ENCODE results near the gene B3GALT5. TPM values are rescaled to one million over a fixed set of nuclear protein-coding genes. Genes with fewer than 3 reads are reported as not detected.
"Not testable (repeated sequence)": the region's sequence is repeated elsewhere in the genome, so short reads cannot be mapped to it uniquely, and the experiment has no call there.

Gene B3GALT5
- total RNA-seq, 1 donor from 2014 or later, result under 0.01 TPM

DNA sequence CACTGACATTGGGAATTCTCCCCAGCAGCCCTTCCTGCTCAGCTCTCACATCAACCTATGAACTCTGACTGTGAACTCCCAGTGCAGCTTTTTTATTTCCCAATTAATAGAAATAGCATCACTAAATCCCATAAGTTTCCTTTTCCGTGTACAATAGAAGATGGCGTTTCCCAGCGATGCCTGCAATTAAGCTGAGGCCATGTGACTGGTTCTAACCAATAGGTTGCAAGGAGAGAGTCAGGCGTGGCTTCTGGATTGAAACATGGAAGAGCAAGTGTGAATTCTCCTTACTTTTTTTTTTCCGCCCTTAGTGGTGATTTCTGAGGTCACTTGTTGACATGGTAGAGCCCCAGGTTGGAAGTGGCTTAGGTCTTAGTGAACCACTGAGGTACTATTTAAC lies 73.3 kb downstream of the B3GALT5 start:
- Histone ChIP-seq H3K9ac (ENCODE audit: low read depth in 1 of 3, low read length in 3 of 3) (no peak overlapping the region), H3K27me3 (ENCODE audit: control insufficient read depth in 3 of 3, insufficient read depth in 3 of 3, low read length in 3 of 3) (no peaks in the 10 kb centered on the region), H3K27ac (ENCODE audit: low read depth, low read length) (no peak overlapping the region), H3K4me1 (ENCODE audit: control insufficient read depth in 3 of 3, insufficient read depth in 3 of 3, low read length in 3 of 3) (no peaks in the 10 kb centered on the region), H3K36me3 (ENCODE audit: control insufficient read depth in 3 of 3, insufficient read depth in 3 of 3, low read length in 3 of 3) (no peaks in the 10 kb centered on the region), H3K4me3 (ENCODE audit: low read length in 3 of 3) (no peak overlapping the region), H3K9me3 (ENCODE audit: control insufficient read depth in 3 of 3, low read length in 3 of 3) (no peaks in the 10 kb centered on the region)

DNA sequence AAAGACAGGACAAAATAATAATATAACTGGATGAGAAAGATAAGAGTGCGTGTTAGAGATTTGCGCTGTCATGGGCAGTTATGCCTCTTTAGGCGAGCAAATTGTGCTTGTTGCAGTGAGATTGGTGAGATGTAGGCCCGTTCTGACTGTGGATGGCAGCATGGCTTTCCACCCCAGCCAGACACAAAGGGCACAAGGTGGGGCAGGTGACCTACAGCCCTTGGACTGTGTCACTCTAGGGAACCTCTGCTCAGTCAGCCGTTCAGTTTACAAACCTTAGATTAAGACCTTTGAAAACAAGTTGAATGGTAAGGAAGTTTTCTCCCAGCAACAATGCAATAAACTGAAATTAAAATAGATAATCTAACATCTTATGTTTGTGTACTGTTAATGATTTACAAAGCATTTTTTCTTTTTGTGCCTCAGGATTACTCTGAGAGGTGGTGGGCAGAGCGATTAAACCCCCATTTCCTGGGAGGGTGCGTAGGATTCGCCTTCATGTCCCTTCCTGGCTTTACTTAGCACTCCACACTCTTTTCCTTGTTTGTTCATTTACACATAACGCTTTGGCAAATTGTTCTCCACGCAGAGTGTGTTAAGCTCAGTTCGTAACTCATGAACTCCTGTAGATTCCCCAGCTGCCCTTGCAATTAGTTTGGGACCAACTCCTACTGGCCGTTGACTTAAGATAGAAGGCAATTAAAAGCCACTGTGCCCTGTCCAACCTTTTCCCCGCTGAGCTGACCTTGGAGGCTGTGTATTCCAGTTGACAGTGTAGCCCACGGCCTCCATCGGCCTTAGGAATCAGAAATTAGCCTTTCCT lies 74.1 kb downstream of the B3GALT5 start:
- no peaks in the 10 kb centered on the region for H3K4me1 ChIP-seq (ENCODE audit: control insufficient read depth in 3 of 3, insufficient read depth in 3 of 3, low read length in 3 of 3)
- H3K27me3 ChIP-seq (ENCODE audit: control insufficient read depth in 3 of 3, insufficient read depth in 3 of 3, low read length in 3 of 3), result no peaks in the 10 kb centered on the region
- no peaks in the 10 kb centered on the region for H3K36me3 ChIP-seq (ENCODE audit: control insufficient read depth in 3 of 3, insufficient read depth in 3 of 3, low read length in 3 of 3)

GRCh38 chr21:39688010-39688409 lies 75.3 kb downstream of the B3GALT5 start:
- no peaks in the 10 kb centered on the region for H3K4me1 ChIP-seq (ENCODE audit: control insufficient read depth in 3 of 3, insufficient read depth in 3 of 3, low read length in 3 of 3)
- H3K27me3 ChIP-seq (ENCODE audit: control insufficient read depth in 3 of 3, insufficient read depth in 3 of 3, low read length in 3 of 3), result no peaks in the 10 kb centered on the region
- no peak overlapping the region for H3K9ac ChIP-seq (ENCODE audit: low read depth in 1 of 3, low read length in 3 of 3)
- H3K36me3 ChIP-seq (ENCODE audit: control insufficient read depth in 3 of 3, insufficient read depth in 3 of 3, low read length in 3 of 3), result no peaks in the 10 kb centered on the region
- H3K9me3 ChIP-seq (ENCODE audit: control insufficient read depth in 3 of 3, low read length in 3 of 3), result no peaks in the 10 kb centered on the region
- no peak overlapping the region for H3K27ac ChIP-seq (ENCODE audit: low read depth, low read length)
- H3K4me3 ChIP-seq (ENCODE audit: low read length in 3 of 3), result no peak overlapping the region

More for the DNA sequence above, 74.1 kb downstream of the B3GALT5 start:
- Histone ChIP-seq H3K9me3 (ENCODE audit: control insufficient read depth in 3 of 3, low read length in 3 of 3) (no peaks in the 10 kb centered on the region), H3K4me3 (ENCODE audit: low read length in 3 of 3) (no peak overlapping the region), H3K27ac (ENCODE audit: low read depth, low read length) (no peak overlapping the region), H3K9ac (ENCODE audit: low read depth in 1 of 3, low read length in 3 of 3) (no peak overlapping the region)

- H3K9ac ChIP-seq (ENCODE audit: low read depth in 1 of 3, low read length in 3 of 3); H3K36me3 ChIP-seq (ENCODE audit: control insufficient read depth in 3 of 3, insufficient read depth in 3 of 3, low read length in 3 of 3); H3K4me3 ChIP-seq (ENCODE audit: low read length in 3 of 3); H3K27ac ChIP-seq (ENCODE audit: low read depth, low read length); H3K4me1 ChIP-seq (ENCODE audit: control insufficient read depth in 3 of 3, insufficient read depth in 3 of 3, low read length in 3 of 3); H3K9me3 ChIP-seq (ENCODE audit: control insufficient read depth in 3 of 3, low read length in 3 of 3); H3K27me3 ChIP-seq (ENCODE audit: control insufficient read depth in 3 of 3, insufficient read depth in 3 of 3, low read length in 3 of 3): not testable (repeated sequence)
Measured at GRCh38 chr21:39689860-39690259, 77.1 kb downstream of the B3GALT5 start.

DNA sequence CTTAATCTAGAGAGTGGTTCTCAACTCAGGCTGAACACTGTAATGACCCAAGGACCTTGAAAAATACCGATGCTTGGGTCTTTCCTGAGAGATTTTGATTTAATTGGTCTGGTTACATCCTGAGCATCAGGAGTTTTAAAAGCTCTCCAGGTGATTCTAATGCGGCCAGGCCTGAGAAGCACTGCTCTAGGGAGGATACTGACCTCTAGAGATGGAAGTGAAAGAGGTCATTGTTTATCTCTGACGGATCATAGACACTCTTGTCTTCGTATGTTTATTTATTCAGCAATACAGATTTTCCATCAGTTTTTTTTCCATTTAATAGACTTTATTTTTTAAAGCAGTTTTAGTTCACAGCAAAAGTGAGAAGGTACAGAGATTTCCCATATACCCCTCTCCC lies 77.7 kb downstream of the B3GALT5 start:
- Histone ChIP-seq H3K27me3 (ENCODE audit: control insufficient read depth in 3 of 3, insufficient read depth in 3 of 3, low read length in 3 of 3) (no peaks in the 10 kb centered on the region), H3K9ac (ENCODE audit: low read depth in 1 of 3, low read length in 3 of 3) (no peak overlapping the region), H3K4me3 (ENCODE audit: low read length in 3 of 3) (no peak overlapping the region), H3K9me3 (ENCODE audit: control insufficient read depth in 3 of 3, low read length in 3 of 3) (no peaks in the 10 kb centered on the region), H3K36me3 (ENCODE audit: control insufficient read depth in 3 of 3, insufficient read depth in 3 of 3, low read length in 3 of 3) (no peaks in the 10 kb centered on the region), H3K4me1 (ENCODE audit: control insufficient read depth in 3 of 3, insufficient read depth in 3 of 3, low read length in 3 of 3) (no peaks in the 10 kb centered on the region), H3K27ac (ENCODE audit: low read depth, low read length) (no peak overlapping the region)

GRCh38 chr21:39694750-39695149 lies 82.0 kb downstream of the B3GALT5 start:
- Histone ChIP-seq H3K36me3 (ENCODE audit: control insufficient read depth in 3 of 3, insufficient read depth in 3 of 3, low read length in 3 of 3) (no peaks in the 10 kb centered on the region), H3K4me3 (ENCODE audit: low read length in 3 of 3) (no peak overlapping the region), H3K27me3 (ENCODE audit: control insufficient read depth in 3 of 3, insufficient read depth in 3 of 3, low read length in 3 of 3) (peaks cover 0 to under 1% (median 0%) of the 10 kb centered on the region in 3 donors), H3K9me3 (ENCODE audit: control insufficient read depth in 3 of 3, low read length in 3 of 3) (no peaks in the 10 kb centered on the region), H3K27ac (ENCODE audit: low read depth, low read length) (no peak overlapping the region), H3K9ac (ENCODE audit: low read depth in 1 of 3, low read length in 3 of 3) (no peak overlapping the region), H3K4me1 (ENCODE audit: control insufficient read depth in 3 of 3, insufficient read depth in 3 of 3, low read length in 3 of 3) (no peaks in the 10 kb centered on the region)

GRCh38 chr21:39696196-39696595 lies 83.5 kb downstream of the B3GALT5 start:
- no peak overlapping the region for H3K4me3 ChIP-seq (ENCODE audit: low read length in 3 of 3)
- no peaks in the 10 kb centered on the region for H3K9me3 ChIP-seq (ENCODE audit: control insufficient read depth in 3 of 3, low read length in 3 of 3)
- no peaks in the 10 kb centered on the region for H3K4me1 ChIP-seq (ENCODE audit: control insufficient read depth in 3 of 3, insufficient read depth in 3 of 3, low read length in 3 of 3)
- H3K27ac ChIP-seq (ENCODE audit: low read depth, low read length), result no peak overlapping the region
- H3K9ac ChIP-seq (ENCODE audit: low read depth in 1 of 3, low read length in 3 of 3), result no peak overlapping the region
- H3K27me3 ChIP-seq (ENCODE audit: control insufficient read depth in 3 of 3, insufficient read depth in 3 of 3, low read length in 3 of 3), result peaks cover 0 to 5% (median 0%) of the 10 kb centered on the region in 3 donors
- no peaks in the 10 kb centered on the region for H3K36me3 ChIP-seq (ENCODE audit: control insufficient read depth in 3 of 3, insufficient read depth in 3 of 3, low read length in 3 of 3)

DNA sequence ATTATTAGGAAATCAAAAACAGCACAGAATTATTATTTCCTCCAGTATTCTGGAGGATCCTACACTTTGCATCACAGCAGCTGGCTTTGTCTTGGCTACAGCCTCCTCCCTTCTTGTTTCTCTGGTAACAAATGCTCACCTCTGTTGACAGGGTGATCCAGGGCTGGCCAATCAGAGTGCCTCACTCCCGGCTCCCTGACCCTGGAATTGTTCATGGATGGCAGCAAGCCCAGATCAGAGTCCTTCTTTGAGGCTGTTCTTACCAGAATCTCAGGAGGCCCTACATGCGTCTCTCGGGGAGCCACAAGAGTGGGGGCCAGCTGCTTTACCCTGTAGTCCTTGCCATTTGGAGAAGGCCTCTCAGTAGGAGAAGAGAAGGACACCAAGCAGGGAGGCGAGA lies 83.9 kb downstream of the B3GALT5 start:
- Histone ChIP-seq H3K27ac (ENCODE audit: low read depth, low read length) (no peak overlapping the region), H3K4me3 (ENCODE audit: low read length in 3 of 3) (no peak overlapping the region), H3K36me3 (ENCODE audit: control insufficient read depth in 3 of 3, insufficient read depth in 3 of 3, low read length in 3 of 3) (no peaks in the 10 kb centered on the region), H3K9me3 (ENCODE audit: control insufficient read depth in 3 of 3, low read length in 3 of 3) (no peaks in the 10 kb centered on the region), H3K4me1 (ENCODE audit: control insufficient read depth in 3 of 3, insufficient read depth in 3 of 3, low read length in 3 of 3) (no peaks in the 10 kb centered on the region), H3K9ac (ENCODE audit: low read depth in 1 of 3, low read length in 3 of 3) (no peak overlapping the region), H3K27me3 (ENCODE audit: control insufficient read depth in 3 of 3, insufficient read depth in 3 of 3, low read length in 3 of 3) (peaks cover 0 to 5% (median 0%) of the 10 kb centered on the region in 3 donors)

DNA sequence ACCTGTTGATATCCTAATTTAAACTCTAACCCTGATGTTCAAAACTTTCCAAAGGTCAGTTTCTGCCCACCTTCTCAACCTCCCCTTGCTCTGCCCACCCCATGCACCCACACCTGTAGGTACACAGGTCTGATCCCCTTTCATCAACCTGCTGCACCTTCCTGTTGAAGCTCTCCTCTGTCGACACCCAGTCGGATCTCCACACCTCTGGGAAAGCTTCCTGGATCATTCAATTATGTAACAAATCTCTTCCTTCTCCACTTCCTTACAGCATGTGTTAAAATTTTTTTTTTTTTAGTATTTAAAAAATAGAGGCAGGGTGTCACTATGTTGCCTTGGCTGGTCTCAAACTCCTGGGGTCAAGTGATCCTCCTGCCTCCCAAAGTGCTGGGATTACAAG lies 87.6 kb downstream of the B3GALT5 start:
- peaks cover 0 to 5% (median 0%) of the 10 kb centered on the region in 3 donors for H3K27me3 ChIP-seq (ENCODE audit: control insufficient read depth in 3 of 3, insufficient read depth in 3 of 3, low read length in 3 of 3)
- no peaks in the 10 kb centered on the region for H3K36me3 ChIP-seq (ENCODE audit: control insufficient read depth in 3 of 3, insufficient read depth in 3 of 3, low read length in 3 of 3)

GRCh38 chr21:39703578-39703977 lies 90.8 kb downstream of the B3GALT5 start:
- no peak overlapping the region for H3K27ac ChIP-seq (ENCODE audit: low read depth, low read length)
- no peaks in the 10 kb centered on the region for H3K36me3 ChIP-seq (ENCODE audit: control insufficient read depth in 3 of 3, insufficient read depth in 3 of 3, low read length in 3 of 3)
- no peak overlapping the region for H3K9ac ChIP-seq (ENCODE audit: low read depth in 1 of 3, low read length in 3 of 3)
- peaks cover 0 to 2% (median 0%) of the 10 kb centered on the region in 3 donors for H3K9me3 ChIP-seq (ENCODE audit: control insufficient read depth in 3 of 3, low read length in 3 of 3)
- no peaks in the 10 kb centered on the region for H3K4me1 ChIP-seq (ENCODE audit: control insufficient read depth in 3 of 3, insufficient read depth in 3 of 3, low read length in 3 of 3)
- H3K4me3 ChIP-seq (ENCODE audit: low read length in 3 of 3), result no peak overlapping the region
- peaks cover 0 to 5% (median 0%) of the 10 kb centered on the region in 3 donors for H3K27me3 ChIP-seq (ENCODE audit: control insufficient read depth in 3 of 3, insufficient read depth in 3 of 3, low read length in 3 of 3)

More for the DNA sequence above, 87.6 kb downstream of the B3GALT5 start:
- Histone ChIP-seq H3K27ac (ENCODE audit: low read depth, low read length) (no peak overlapping the region), H3K9ac (ENCODE audit: low read depth in 1 of 3, low read length in 3 of 3) (no peak overlapping the region), H3K4me1 (ENCODE audit: control insufficient read depth in 3 of 3, insufficient read depth in 3 of 3, low read length in 3 of 3) (no peaks in the 10 kb centered on the region), H3K4me3 (ENCODE audit: low read length in 3 of 3) (no peak overlapping the region), H3K9me3 (ENCODE audit: control insufficient read depth in 3 of 3, low read length in 3 of 3) (peaks cover 0 to 2% (median 0%) of the 10 kb centered on the region in 3 donors)

All from skeletal muscle tissue (tissue), 4 donors.